ENCODE results near the gene CLEC4A. TPM values are rescaled to one million over a fixed set of nuclear protein-coding genes. Genes with fewer than 3 reads are reported as not detected.
"Not testable (repeated sequence)": the region's sequence is repeated elsewhere in the genome, so short reads cannot be mapped to it uniquely, and the experiment has no call there.

Gene CLEC4A
- total and polyA plus RNA-seq, 10 donors = 5.2 to 19.6 (median 9.1) TPM

DNA sequence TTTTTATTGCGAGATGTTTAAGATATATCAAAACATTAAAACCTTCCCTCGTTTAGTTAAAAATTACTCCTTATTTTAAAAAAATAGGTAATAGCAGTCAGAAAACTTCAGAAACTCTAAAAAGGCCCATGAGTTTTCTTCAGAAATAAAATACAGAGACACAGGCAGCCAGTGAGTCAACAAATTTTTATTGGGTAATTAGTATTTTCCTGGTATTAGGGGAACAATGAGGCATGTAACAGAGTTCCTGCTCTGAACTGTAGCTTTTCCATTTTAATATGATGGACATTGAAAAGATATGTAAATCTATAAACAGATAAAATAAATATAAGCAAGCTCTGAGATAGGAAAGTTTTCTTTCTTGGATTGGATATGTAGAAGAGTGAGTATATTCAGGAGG is 33.0 kb downstream of the CLEC4A start:
- 87 to 98% (median 92%) methylated on average over 2 of the region's 2 CpGs for WGBS, 5 donors
- Histone ChIP-seq H3K27ac (peak overlapping the region in 6 of 8 donors; percentile 7 to 80 (median 68)), H3K27me3 (replicated peaks in 1 of 7) (peaks cover 0 to 7% (median 0%) of the 10 kb centered on the region in 7 donors), H3K4me1 (peaks cover 0 to 13% (median 1%) of the 10 kb centered on the region in 6 donors), H3K9me3 (no peaks in the 10 kb centered on the region), H3K4me3 (peak overlapping the region in 1 of 8 donors; percentile 26), H3K36me3 (no peaks in the 10 kb centered on the region)
- no peak for TF ChIP-seq POLR2A (IDR thresholded peaks at IDR 0.05)
- no peak for TF ChIP-seq POLR2AphosphoS5 (IDR thresholded peaks at IDR 0.05)
- TF ChIP-seq, protein P1, sequence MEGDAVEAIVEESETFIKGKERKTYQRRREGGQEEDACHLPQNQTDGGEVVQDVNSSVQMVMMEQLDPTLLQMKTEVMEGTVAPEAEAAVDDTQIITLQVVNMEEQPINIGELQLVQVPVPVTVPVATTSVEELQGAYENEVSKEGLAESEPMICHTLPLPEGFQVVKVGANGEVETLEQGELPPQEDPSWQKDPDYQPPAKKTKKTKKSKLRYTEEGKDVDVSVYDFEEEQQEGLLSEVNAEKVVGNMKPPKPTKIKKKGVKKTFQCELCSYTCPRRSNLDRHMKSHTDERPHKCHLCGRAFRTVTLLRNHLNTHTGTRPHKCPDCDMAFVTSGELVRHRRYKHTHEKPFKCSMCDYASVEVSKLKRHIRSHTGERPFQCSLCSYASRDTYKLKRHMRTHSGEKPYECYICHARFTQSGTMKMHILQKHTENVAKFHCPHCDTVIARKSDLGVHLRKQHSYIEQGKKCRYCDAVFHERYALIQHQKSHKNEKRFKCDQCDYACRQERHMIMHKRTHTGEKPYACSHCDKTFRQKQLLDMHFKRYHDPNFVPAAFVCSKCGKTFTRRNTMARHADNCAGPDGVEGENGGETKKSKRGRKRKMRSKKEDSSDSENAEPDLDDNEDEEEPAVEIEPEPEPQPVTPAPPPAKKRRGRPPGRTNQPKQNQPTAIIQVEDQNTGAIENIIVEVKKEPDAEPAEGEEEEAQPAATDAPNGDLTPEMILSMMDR (IDR thresholded peaks at IDR 0.05 in 8 of 11, conservative IDR thresholded peaks at IDR 0.05 in 3 of 11) = no peak
- DNase-seq = no peak
- intact Hi-C loops (cut with DNase I; ENCODE audit: low total_unique reads) = no loop called here

DNA sequence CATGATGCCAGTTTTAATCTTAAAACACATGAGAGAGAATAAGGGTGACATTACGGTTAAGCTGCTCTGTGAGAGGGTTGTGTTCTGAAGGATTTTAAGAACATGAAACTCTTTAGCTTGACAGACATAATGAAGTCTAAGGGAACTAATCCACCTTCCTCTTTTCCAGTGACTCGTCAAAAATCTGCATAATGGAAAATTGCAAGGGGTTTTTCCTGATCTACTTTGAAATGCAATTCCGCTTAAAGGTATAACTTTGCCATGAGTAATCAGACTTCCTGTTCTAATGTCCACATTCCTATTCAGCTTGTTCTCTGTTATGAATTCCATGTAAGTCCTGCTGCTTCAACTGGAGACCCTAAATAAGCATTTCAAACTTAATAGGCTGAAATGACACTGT is 33.4 kb downstream of the CLEC4A start, which contains the start of gene ZNF705A:
ZNF705A (plus strand) TSS at position 171 of the 400 bp plus-strand sequence. CDS start 15,611 bp downstream, outside the sequence.
- intact Hi-C loops (cut with DNase I; ENCODE audit: low total_unique reads) = no loop called here
- WGBS, 5 donors = 18 to 36% (median 25%) methylated on average over 3 of the region's 3 CpGs
- Histone ChIP-seq H3K36me3 (no peaks in the 10 kb centered on the region), H3K27ac (peak within 1 kb of the TSS in 7 of 8 donors; percentile 7 to 80 (median 66)), H3K4me3 (peak within 1 kb of the TSS in 1 of 8 donors; percentile 26), H3K27me3 (replicated peaks in 1 of 7) (peaks cover 0 to 7% (median 0%) of the 10 kb centered on the region in 7 donors), H3K9me3 (no peaks in the 10 kb centered on the region), H3K4me1 (peaks cover 0 to 13% (median 1%) of the 10 kb centered on the region in 6 donors)
- DNase-seq = no peak
- TF ChIP-seq POLR2AphosphoS5 (IDR thresholded peaks at IDR 0.05) (no peak), POLR2A (IDR thresholded peaks at IDR 0.05) (no peak)
- TF ChIP-seq, protein P1 (IDR thresholded peaks at IDR 0.05 in 8 of 11, conservative IDR thresholded peaks at IDR 0.05 in 3 of 11) = no peak

DNA sequence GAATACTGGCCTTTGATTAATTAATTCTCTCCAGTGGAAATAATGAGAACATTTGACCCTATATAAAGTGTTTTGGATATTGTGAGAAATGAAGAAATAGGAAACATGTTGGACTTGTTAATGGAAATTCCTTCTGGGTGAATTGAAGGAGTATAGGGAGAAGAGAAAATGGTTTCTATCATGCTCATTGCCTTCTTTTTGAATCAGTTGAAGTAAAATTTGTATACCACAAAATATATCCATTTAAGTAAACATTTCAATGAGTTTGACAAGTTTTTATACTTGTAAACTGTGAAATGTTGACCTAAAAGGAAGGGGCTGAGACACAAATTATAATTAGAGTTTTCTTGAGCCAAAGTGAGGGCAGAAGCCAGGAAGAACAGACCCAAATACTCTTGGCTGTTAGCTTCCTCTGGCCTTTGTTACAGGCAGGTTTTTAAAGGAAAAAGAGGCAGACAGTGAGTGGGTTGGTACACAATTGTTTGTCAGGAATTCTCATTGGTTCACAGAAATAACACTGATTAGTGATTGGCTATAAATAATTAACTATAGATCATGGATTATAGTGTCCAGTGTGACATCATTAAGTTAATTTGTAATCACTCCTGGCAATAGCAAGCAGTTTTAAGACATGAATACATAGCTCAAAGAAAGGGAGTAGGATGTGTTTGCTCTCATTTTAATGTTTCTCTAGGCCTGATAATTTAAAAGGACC is 34.2 kb downstream of the CLEC4A start:
- Histone ChIP-seq H3K4me1 (peaks cover 0 to 13% (median 1%) of the 10 kb centered on the region in 6 donors), H3K4me3 (peak overlapping the region in 1 of 8 donors; percentile 26), H3K27ac (peak overlapping the region in 6 of 8 donors; percentile 25 to 80 (median 68)), H3K36me3 (no peaks in the 10 kb centered on the region), H3K27me3 (replicated peaks in 1 of 7) (peaks cover 0 to 7% (median 0%) of the 10 kb centered on the region in 7 donors), H3K9me3 (no peaks in the 10 kb centered on the region)
- no peak for DNase-seq
- intact Hi-C loops (cut with DNase I; ENCODE audit: low total_unique reads) = no loop called here
- TF ChIP-seq POLR2A (IDR thresholded peaks at IDR 0.05) = no peak

DNA sequence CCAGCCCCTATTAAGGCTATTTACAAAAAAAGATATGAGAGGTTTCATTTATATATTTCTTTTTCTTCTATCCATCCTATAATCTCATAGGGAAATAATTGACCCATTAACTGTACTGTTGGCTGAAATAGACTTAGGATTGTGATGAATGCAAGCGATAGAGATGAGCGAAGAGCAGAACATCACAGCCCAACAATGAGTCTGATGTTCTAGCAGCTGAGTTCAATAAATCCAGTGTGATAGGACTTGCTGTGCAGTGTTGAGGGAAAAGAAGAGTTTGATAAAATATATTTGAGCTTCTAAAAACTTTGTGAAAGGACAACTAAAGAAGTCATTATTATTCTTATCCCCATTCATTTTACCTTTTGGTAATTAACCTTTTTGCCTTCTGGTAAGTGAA is 49.5 kb downstream of the CLEC4A start:
- H3K4me3 ChIP-seq; intact Hi-C loops (cut with DNase I; ENCODE audit: low total_unique reads); H3K27ac ChIP-seq; H3K36me3 ChIP-seq; H3K27me3 ChIP-seq (replicated peaks in 1 of 7); DNase-seq; H3K9me3 ChIP-seq; H3K4me1 ChIP-seq: not testable (repeated sequence)
- WGBS, 5 donors = 93 to 100% (median 97%) methylated on average over 2 of the region's 2 CpGs

DNA sequence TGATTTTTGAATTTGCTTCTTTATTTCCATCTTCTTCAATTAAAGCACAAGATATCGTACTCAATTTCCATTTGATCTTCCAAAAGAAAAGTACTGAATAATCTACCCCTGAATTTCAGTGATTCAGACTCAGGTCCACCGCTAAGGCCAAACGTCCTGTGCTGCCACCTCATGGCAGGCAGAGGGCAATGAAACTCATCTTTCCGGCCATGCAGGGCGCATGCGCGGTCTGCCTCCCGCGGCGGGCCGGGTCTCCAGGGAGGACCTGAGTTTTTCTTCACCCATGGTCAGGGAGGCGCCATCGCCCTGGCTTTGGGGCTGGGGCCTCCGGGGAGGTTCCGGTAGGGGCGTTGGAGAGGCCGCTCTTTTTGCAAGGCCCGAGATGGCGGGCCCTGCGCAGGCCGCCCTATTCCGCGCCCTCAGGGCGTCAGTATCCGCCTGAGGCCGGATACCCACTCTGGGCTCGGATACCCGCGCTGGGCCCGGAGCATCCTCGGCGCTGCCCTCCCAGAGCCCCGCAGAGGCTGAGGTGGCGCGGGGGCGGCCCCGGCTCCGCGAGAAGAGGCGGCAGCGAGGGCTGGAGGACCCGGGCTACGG is 56.7 kb downstream of the CLEC4A start:
- peak overlapping the region; percentile 75 to 89 (median 83) for H3K27ac ChIP-seq
- peak; percentile 79 to 86 (median 80) for TF ChIP-seq POLR2AphosphoS5 (IDR thresholded peaks at IDR 0.05)
- TF ChIP-seq, protein P1 (IDR thresholded peaks at IDR 0.05 in 8 of 11, conservative IDR thresholded peaks at IDR 0.05 in 3 of 11) = peak in 10 of 11 experiments; percentile 19 to 90 (median 74)
- intact Hi-C loops (cut with DNase I; ENCODE audit: low total_unique reads); H3K36me3 ChIP-seq; H3K9me3 ChIP-seq; H3K27me3 ChIP-seq (replicated peaks in 1 of 7): not testable (repeated sequence)
- peak overlapping the region; percentile 50 to 86 (median 68) for H3K4me3 ChIP-seq
- peak; percentile 91 for DNase-seq
- WGBS, 5 donors = 0 to 2% (median 0%) methylated on average over 8 to 43 of the region's 43 CpGs
- H3K4me1 ChIP-seq = peaks cover 0 to 12% (median 0%) of the 10 kb centered on the region in 6 donors

DNA sequence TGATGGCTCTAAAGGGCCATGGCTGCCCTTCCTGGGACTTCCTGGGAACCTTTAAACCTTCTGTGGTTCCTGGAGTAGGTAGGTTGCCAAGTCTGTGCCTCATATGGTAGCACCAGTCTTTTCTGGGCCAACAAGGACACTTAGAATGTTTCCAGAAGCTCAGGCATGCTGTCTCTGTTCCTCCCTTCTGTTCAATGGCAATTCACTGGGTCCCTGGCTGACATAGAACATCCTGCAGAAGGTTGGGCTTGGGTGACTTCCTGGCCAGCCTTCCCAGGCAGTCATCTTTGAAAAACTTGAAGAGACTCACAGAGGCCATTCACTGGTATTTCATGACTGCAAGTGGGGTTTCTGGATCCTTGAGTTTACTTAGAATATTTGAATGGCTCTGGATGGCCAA is 57.9 kb downstream of the CLEC4A start:
- H3K27ac ChIP-seq; H3K4me3 ChIP-seq; intact Hi-C loops (cut with DNase I; ENCODE audit: low total_unique reads): not testable (repeated sequence)

DNA sequence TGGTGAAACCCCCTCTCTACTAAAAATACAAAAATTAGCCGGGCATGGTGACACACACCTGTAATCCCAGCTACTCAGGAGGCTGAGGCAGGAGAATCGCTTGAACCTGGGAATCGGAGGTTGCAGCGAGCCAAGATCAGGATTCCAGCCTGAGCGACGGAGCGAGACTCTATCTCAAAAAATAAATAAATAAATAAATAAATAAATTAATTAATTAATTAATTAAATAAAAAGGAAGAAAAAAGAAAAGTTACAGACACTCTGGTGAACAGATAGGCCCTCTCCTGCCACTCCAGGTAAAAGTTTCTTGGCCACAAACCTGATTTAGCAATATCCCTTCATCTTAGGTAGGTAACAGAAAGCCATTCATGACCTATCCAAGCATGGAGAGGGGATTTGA is 59.5 kb downstream of the CLEC4A start:
- H3K4me3 ChIP-seq; H3K9me3 ChIP-seq; H3K27me3 ChIP-seq (replicated peaks in 1 of 7); H3K27ac ChIP-seq; intact Hi-C loops (cut with DNase I; ENCODE audit: low total_unique reads); H3K36me3 ChIP-seq; DNase-seq: not testable (repeated sequence)
- 97 to 99% (median 98%) methylated on average over 7 of the region's 7 CpGs for WGBS, 5 donors
- H3K4me1 ChIP-seq = peaks cover 0 to 12% (median 0%) of the 10 kb centered on the region in 6 donors

More for the DNA sequence above, 57.9 kb downstream of the CLEC4A start:
- H3K36me3 ChIP-seq; DNase-seq; H3K9me3 ChIP-seq; H3K27me3 ChIP-seq (replicated peaks in 1 of 7): not testable (repeated sequence)
- H3K4me1 ChIP-seq = peaks cover 0 to 12% (median 0%) of the 10 kb centered on the region in 6 donors

Measured in spleen (tissue), 11 donors.